GM21717 (cell line): Measurements from ENCODE around the gene ZNF273.
"Not testable (repeated sequence)": the region's sequence is repeated elsewhere in the genome, so short reads cannot be mapped to it uniquely, and the experiment has no call there.

Experiments used
- ATAC-seq: cut with Tn5 transposase; IDR thresholded peaks from one replicate; pipeline ENCODE4 v1.9.1; 2021; ENCODE audit warnings: mild to moderate bottlenecking, moderate library complexity; ENCODE audit not compliant: unreplicated experiment

Gene ZNF273

DNA sequence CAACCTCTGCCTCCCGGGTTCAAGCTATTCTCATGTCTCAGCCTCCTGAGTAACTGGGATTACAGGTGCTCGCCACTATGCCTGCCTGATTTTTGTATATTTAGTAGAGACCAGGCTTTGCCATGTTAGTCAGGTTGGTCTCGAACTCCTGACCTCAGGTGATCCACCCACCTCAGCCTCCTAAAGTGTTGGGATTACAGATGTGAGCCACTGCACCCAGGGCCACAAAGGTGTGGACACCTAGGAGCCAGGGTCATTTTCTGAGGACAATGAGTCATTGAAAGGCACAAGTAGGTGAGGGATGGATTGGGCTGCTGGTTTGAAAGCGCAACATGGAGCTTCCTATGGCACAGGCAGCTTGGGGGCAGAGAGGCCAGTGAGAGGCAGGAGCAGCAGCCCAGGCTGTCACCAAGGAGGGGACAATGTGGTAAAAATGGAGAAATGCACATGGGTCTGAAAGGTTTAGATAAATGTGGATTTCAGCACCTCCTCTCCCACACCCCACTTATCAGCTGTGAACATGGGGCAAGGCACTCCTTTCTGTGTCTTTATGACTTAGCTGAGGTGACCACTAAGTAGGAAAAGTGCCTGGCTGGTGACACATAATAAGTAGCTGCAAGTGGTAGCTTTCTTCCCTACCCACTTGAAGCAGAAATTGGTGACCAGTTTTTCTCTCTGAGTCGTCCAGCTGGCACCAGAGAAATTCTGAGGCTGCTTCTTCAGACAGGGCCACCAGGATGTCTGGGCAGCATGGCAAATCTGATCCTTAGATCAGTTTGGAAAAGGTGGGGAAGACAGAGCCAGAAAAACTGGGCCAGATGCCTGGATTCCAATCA is 41.8 kb downstream of the ZNF273 start:
- not testable (repeated sequence) for ATAC-seq

DNA sequence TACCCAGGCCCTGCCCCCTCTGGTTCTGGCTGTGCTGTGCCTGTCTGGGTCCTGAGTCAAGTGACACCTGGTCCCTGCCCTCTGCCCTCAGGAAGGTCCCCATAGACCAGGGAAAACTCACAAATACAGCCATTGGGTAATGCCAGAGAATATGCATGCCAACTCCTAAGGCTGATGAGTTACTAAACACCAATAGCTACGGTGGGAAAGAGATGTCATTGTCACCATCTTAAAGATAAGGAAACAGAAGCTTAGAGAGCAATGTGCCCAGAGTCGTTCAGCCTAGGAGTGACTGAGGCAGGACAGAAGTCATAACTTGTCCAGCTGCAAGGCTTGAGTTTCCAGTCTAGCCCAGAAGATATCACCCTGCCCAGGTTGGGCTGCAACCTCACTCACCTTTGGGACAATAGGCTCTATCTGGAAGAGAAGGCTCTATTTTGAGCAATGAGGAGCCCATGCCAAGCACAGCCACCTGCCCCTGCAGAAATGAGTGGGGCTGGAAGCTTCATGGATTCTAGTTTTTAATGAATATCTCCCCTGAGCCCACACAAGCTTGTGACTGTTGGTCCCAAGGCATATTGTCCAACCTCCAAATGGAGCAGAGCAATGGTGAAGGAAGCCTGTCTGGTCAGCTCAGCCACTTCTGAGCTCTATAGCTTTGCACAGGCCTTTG is 42.6 kb downstream of the ZNF273 start:
- no peak for ATAC-seq

DNA sequence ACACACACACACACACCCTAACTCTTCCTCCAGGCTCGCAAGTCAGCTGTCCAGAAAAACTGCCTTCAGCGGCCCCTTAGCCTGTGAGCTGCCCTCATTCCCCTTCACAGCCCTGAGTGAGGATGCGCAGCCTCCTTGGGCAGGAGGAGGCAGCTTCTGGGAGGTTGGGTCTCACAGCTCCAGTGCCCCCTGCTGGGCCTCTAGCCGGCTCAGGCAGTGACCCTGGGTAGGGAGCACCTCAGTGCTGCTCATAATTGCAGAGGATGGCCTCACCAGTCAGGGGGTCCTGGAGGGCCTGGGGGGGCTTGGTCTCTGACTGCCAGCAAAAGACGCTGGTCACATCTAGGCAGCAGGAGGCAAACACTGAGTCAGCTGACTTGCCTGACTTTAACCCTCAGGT is 43.7 kb downstream of the ZNF273 start:
- ATAC-seq = no peak

DNA sequence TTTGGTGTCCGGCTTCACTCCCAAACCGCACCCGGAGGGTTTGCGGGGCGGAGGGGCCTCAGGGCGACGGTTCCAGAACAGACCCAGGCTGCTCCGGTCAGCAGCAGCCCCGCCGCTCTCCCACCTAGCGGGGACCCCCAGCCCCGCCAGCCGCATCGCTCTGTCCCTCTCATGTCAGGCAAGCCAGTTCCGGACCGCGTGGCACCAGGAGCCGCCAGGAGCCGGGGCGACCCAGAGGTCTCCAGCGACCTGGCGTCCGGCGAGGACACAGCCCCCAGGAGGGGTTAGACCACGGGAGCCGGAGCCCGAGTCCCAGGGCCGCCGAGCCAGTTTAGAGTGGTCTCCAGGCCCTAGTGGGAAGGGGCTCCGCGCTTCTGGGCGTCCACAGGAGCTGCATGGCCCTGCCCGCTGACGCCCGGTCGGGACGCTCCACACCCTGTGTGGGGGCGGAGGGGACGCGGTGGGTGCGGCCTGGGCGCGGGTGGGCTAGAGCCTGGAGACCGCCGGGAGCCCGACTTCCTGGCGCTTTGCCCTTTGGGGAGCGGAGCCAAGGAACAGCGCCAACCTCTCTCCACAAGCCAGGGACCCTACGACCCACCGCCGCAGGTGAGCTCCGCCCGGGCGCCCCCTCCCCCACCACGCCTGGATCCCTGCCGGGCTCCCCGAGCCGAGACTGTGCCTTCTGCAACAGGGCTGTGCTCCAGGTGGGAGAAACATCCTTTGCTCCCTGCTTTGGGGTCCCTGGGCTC is 44.4 kb downstream of the ZNF273 start:
- no peak for ATAC-seq

DNA sequence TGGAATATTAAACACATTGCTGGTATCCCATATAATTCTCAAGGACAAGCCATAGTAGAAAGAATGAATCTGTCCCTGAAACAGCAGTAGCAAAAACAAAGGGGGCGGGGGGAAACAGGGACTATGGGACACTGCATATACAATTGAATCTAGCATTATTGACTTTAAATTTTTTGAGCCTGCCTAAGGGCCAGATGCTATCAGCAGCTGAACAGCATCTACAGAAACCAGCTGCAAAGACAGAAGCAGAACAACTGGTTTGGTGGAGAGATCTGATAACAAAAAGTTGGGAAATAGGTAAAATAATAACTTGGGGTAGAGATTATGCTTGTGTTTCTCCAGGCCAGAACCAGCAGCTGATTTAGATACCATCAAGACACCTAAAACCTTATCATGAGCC is 45.7 kb downstream of the ZNF273 start:
- not testable (repeated sequence) for ATAC-seq

DNA sequence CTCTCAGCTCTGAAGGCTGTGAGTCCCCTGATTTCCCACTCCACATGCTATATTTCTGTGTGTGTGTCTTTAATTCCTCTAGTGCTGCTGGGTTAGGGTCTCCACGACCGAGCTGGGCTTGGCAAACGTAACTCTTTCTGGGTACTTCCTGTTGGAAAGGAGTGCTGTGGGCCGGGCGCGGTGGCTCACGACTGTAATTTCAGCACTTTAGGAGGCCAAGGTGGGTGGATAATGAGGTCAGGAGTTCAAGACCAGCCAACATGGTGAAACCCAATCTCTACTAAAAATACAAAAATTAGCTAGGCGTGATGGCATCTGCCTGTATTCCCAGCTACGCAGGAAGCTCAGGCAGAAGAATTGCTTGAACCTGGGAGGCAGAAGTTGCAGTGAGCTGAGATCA is 47.6 kb downstream of the ZNF273 start:
- not testable (repeated sequence) for ATAC-seq

DNA sequence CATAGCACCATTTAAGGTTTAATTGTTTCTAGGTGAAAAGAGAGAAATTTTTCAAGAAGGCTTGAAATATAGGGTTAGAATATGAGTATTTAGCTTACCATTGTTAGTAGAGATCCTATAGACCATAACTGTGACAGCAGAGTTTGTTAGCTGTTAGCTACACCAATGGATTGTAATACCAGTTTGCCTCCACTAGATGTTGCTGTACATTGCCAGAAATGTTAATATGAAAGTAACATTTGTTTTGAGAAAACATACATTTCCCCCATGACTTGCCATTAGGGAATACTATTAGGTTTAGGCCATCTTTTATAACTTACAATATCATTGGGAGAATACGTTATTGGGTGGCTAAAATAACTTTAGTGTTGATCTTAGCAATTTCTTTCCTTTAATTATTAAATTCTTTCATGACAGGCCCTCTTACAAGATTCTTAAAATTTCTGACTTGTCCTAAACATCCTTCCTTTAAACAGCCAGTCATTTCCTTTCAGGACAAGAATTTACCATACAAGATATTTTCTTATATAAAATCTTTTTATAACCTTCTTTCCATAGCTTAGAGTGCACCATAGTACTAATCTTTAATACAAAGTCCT is 48.3 kb downstream of the ZNF273 start:
- ATAC-seq = no peak

DNA sequence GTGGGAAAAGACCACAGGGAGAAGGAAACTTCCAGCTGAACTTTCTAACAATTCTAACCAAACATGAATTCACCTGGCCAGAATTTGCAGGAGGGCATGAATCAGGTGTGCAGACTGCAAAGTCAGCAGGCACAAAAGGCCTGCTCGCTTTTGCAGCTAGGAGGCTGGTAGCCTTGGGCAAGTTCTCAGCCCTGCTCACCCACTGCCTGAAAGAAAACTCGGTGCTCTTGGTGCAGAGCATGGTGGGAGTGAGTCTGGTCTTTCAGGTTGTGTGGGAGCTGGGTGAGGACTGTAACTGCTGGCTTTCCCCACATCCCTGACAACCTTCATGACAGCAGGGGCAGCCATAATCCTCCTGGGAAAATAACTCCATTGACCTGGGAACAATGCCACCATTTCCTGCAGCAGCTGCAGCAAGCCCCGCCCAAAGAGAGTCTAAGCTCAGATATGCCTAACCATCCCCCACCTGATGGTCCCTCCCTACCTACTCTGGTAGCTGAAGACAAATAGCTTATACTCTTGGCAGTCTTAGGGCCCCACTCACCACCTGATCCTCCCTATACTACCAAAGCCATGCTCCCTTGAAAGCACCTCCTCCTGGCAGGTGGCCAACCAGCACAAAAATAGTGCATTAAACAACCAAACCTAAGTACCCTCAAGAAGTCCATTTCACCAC is 56.1 kb downstream of the ZNF273 start:
- no peak for ATAC-seq

DNA sequence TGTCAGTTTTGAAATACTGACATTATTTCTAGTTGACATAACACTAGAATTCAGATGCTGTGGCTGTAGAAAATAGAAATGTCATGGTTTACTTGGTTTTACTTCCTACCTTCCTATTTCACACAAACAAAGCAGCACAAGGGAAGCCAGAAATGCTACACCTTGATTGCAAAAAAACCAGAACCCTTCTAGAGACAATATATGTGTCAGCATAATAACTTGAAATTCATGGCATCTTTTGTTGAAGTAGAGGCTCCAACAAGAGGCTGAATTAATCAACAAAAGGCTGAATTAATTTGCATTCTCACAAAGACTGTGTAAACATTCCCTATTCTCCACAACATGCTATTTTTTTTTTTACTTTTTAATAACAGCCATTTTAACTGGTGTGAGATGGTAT is 62.5 kb downstream of the ZNF273 start:
- ATAC-seq = no peak

DNA sequence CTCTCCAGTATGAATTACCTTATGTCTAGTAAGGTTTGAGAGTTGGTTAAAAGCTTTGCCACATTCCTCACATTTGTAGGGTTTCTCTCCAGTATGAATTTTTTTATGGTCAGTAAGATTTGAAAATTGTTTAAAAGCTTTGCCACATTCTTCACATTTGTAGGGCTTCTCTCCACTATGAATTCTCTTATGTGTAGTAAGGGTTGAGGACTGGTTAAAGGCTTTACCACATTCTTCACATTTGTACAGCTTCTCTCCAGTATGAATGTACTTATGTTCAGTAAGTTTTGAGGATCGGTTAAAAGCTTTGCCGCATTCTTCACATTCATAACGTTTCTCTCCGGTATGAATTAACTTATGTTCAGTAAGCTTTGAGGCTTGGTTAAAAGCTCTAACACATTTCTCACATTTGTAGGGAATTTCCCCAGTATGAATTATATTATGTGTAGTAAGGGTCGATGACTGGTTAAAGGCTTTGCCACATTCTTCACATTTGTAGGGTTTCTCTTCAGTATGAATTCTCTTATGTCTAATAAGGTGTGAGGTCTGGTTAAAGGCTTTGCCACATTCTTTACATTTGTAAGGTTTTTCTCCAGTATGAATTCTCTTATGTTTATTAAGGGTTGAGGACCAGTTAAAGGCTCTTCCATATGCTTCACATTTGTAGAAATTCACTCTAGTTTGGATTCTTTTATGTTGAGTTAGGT is 75.6 kb downstream of the ZNF273 start:
- no peak for ATAC-seq
